Posterior vena cava (tissue), 2 donors: ENCODE measurements around the gene INPP5K. TPM values are rescaled to one million over a fixed set of nuclear protein-coding genes. Genes with fewer than 3 reads are reported as not detected.
"Not testable (repeated sequence)": the region's sequence is repeated elsewhere in the genome, so short reads cannot be mapped to it uniquely, and the experiment has no call there.

Source experiments
- DNase-seq: peaks from one replicate; pipeline ENCODE4 v3.0.0-alpha.2; 2020; ENCODE audit warnings: low spot score
- intact Hi-C, 2 donors: fragments of 100-400 bp; cut with DNase I; formaldehyde crosslinking; loops; one replicate each; pipeline versions ENCODE4 v1.14.1 to v1.14.2; 2022 to 2023
- total RNA-seq, 2 donors: library from RNA; stranded (reverse); fragmentation: NEBNext Ultra II Directional; extraction: Animal tissue kit (Norgen Biotek cat#: 25700); gene quantifications; one replicate each; pipeline ENCODE4 v1.2.1, GENCODE V29; 2021
- donor health status: DM: yes; HTN: yes; CAD: no.
- donor health status: DM: yes; HTN: yes; CAD: no.

INPP5K gene
- total RNA-seq, 2 donors from 2014 or later, result 23.5 to 25.2 TPM

- DNase-seq, result no peak
- intact Hi-C loops, result loop anchor here (5.0 to 10.0 kb wide), 3 partner anchors 62 to 88 kb away; partner anchors contain the start of gene INPP5K (in 1 of the 2)
These were observed 63.6 kb downstream of the INPP5K start for GRCh38 chr17:1452836-1453235.

DNA sequence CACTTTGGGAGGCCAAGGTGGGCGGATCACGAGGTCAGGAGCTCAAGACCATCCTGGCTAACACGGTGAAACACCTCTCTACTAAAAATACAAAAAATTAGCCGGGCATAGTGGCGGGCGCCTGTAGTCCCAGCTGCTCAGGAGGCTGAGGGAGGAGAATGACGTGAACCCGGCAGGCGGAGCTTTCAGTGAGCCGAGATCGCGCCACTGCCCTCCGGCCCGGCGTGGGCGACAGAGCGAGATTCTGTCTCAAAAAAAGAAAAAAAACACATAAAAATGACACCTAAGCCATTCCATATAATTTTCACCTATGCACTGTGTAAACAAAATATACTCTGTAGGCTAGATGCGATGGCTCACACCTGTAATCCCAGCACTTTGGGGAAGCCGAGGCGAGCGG is 66.2 kb downstream of the INPP5K start:
- intact Hi-C loops, result loop anchor here (5.0 to 10.0 kb wide), 3 partner anchors 65 to 85 kb away; partner anchors contain the start of gene INPP5K (in 1 of the 2)
- DNase-seq, result not testable (repeated sequence)

- no peak for DNase-seq
- intact Hi-C loops, result no loop called here
These were observed 66.9 kb downstream of the INPP5K start for GRCh38 chr17:1449412-1449967.

DNA sequence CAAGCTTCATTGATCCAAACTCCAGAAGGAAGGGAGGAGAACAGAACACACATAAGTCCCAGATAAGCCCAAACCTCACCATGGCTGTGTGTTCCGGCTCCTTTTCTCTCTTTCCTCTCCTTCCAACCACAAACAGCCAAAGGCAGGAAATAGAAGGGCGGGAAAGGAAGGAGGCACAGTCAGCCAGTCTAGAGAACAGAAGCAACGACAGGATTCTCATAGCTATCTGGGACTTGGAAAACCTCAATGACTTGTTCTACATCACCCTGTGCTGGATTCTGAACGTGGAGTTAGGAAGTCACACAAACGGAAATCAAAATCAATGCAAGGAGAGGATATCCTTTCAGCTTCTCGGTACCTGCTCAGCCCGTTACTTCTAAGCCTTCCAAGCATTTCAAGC is 69.4 kb downstream of the INPP5K start:
- intact Hi-C loops, result no loop called here

DNA sequence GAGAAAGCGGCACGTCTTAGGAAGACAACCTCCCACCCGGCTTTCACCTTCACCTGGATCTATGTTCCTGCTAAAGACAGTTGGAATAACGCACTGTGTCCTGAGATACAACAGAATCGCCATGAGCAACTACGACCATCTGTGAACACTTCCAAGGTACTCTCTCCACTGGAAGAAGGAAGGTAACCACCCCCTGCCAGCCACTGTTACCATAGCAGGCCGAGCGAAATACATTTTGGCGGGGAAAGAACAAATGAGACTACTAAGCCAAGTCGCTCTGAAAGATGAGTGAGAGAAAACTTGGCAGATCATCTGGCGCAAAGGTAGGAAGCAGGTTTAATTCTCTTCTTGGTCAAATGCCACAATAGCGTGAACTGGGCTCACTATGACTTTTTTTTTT is 70.2 kb downstream of the INPP5K start:
- intact Hi-C loops, result no loop called here

More for the DNA sequence above, 69.4 kb downstream of the INPP5K start:
- DNase-seq, result no peak

GRCh38 chr17:1445695-1446094 is 70.7 kb downstream of the INPP5K start:
- DNase-seq, intact Hi-C loops: not testable (repeated sequence)

More for the DNA sequence above, 70.2 kb downstream of the INPP5K start:
- no peak for DNase-seq

Other genes starting within 250 kb of the INPP5K start
- not detected for gene BHLHA9, start 246.2 kb downstream of the INPP5K start, total RNA-seq
- gene TRARG1, start 236.9 kb downstream of the INPP5K start, total RNA-seq, result 1 to 10 TPM in 1 of 2 donors, under 1 TPM in 1; 0.67 to 1.2 TPM
- gene YWHAE, start 116.4 kb downstream of the INPP5K start, total RNA-seq, result 100 to 1,000 TPM; 274 to 306 TPM
- gene CRK, start 60.4 kb downstream of the INPP5K start, total RNA-seq, result 10 to 100 TPM; 56.6 to 58.0 TPM
- gene MYO1C, start 23.9 kb downstream of the INPP5K start, total RNA-seq, result 100 to 1,000 TPM; 270 to 381 TPM
- gene PITPNA, start 46.2 kb upstream of the INPP5K start, total RNA-seq, result 10 to 100 TPM; 68.4 to 90.3 TPM
- 10 to 100 TPM in 1 of 2 donors, 1 to 10 TPM in 1; 9.5 to 16.9 TPM for gene SLC43A2, start 112.2 kb upstream of the INPP5K start, total RNA-seq
- gene SCARF1, start 129.1 kb upstream of the INPP5K start, total RNA-seq, result 10 to 100 TPM; 13.0 to 13.9 TPM
- 10 to 100 TPM; 10.3 to 13.0 TPM for gene RILP, start 133.3 kb upstream of the INPP5K start, total RNA-seq
- gene PRPF8, start 168.3 kb upstream of the INPP5K start, total RNA-seq, result 100 to 1,000 TPM; 173 to 190 TPM
- 1 to 10 TPM; 7.6 to 8.2 TPM for gene TLCD2, start 193.8 kb upstream of the INPP5K start, total RNA-seq
- gene WDR81, start 208.1 kb upstream of the INPP5K start, total RNA-seq, result 10 to 100 TPM; 26.3 to 30.8 TPM
- gene SERPINF2, start 226.3 kb upstream of the INPP5K start, total RNA-seq, result 10 to 100 TPM; 40.7 to 41.7 TPM
- gene SERPINF1, start 245.4 kb upstream of the INPP5K start, total RNA-seq, result 1,000 to 10,000 TPM in 1 of 2 donors, 100 to 1,000 TPM in 1; 710 to 1,223 TPM